HG03520 (cell line): ENCODE results near the gene DPH3.

Experiments used
- ATAC-seq: cut with Tn5 transposase; IDR thresholded peaks from one replicate; pipeline ENCODE4 v1.9.1; 2021; ENCODE audit warnings: mild to moderate bottlenecking, moderate library complexity; ENCODE audit not compliant: unreplicated experiment

The DPH3 gene

GRCh38 chr3:16236856-16237393 is 27.8 kb downstream of the DPH3 start:
- no peak for ATAC-seq

- ATAC-seq, result no peak
Observed at GRCh38 chr3:16236030-16236639, 28.6 kb downstream of the DPH3 start.

GRCh38 chr3:16234281-16234680 is 30.5 kb downstream of the DPH3 start:
- ATAC-seq, result no peak

- ATAC-seq, result no peak
Observed at GRCh38 chr3:16233806-16234205, 30.9 kb downstream of the DPH3 start.

GRCh38 chr3:16231983-16232382 is 32.8 kb downstream of the DPH3 start:
- no peak for ATAC-seq

GRCh38 chr3:16229681-16230080 is 35.1 kb downstream of the DPH3 start:
- ATAC-seq, result no peak

- ATAC-seq, result no peak
Observed at GRCh38 chr3:16227566-16227965, 37.2 kb downstream of the DPH3 start.

- no peak for ATAC-seq
Observed at GRCh38 chr3:16224325-16224724, 40.4 kb downstream of the DPH3 start.

GRCh38 chr3:16222547-16222946 is 42.2 kb downstream of the DPH3 start:
- ATAC-seq, result no peak

- ATAC-seq, result no peak
Observed at GRCh38 chr3:16221990-16222389, 42.8 kb downstream of the DPH3 start.

GRCh38 chr3:16219777-16220176 is 45.0 kb downstream of the DPH3 start:
- no peak for ATAC-seq

- ATAC-seq, result no peak
Observed at GRCh38 chr3:16216373-16216935, 48.3 kb downstream of the DPH3 start.

- ATAC-seq, result no peak
Observed at GRCh38 chr3:16214366-16214765, 50.4 kb downstream of the DPH3 start.

GRCh38 chr3:16211176-16211904 is 53.4 kb downstream of the DPH3 start:
- ATAC-seq, result no peak
